K562 (cell line): Measurements from ENCODE around the gene CFL1. TPM values are rescaled to one million over a fixed set of nuclear protein-coding genes. Genes with fewer than 3 reads are reported as not detected.

Experiments
- CBX1 ChIP-seq: sonication (generic); IDR thresholded peaks from 2 replicates; pipeline ENCODE4 v1.6.1; 2016; ENCODE audit warnings: antibody characterized with exemption, low read depth, mild to moderate bottlenecking
- CREM ChIP-seq: IDR thresholded peaks from 2 replicates; pipeline ENCODE4 v1.6.1; 2014; ENCODE audit warnings: antibody characterized with exemption, low read depth
- FOXM1 ChIP-seq, 2 experiments: fragments of 450-650 bp in 1 of 2; sonication (generic) in 1 of 2; formaldehyde crosslinking in 1 of 2; IDR thresholded peaks; 2 replicates each; pipeline versions ENCODE4 v1.6.1 to v1.9.0; 2017 to 2022; ENCODE audit warnings: low read depth in 2 of 2, mild to moderate bottlenecking in 2 of 2, missing genetic modification reagents in 1 of 2, moderate library complexity in 1 of 2
- GMEB1 ChIP-seq: fragments of 250-450 bp; sonication (Bioruptor Pico); IDR thresholded peaks from 2 replicates; pipeline ENCODE4 v1.4.0; 2020; ENCODE audit warnings: mild to moderate bottlenecking
- JUN ChIP-seq, 2 experiments: sonication (generic) in 1 of 2; formaldehyde crosslinking in 1 of 2; IDR thresholded peaks; 2 replicates each; pipeline versions ENCODE4 v1.6.1 to v1.8.0; 2012 to 2022; ENCODE audit warnings: borderline replicate concordance in 2 of 2, mild to moderate bottlenecking in 2 of 2, improper control_type of control experiment in 1 of 2, low read depth in 1 of 2, low read length in 1 of 2, missing genetic modification reagents in 1 of 2
- NCOA2 ChIP-seq, 2 experiments: fragments of 450-650 bp; IDR thresholded peaks; 2 replicates each; pipeline ENCODE4 v1.6.1; 2018; ENCODE audit warnings: mild to moderate bottlenecking in 2 of 2, moderate library complexity in 1 of 2; ENCODE audit not compliant: partially characterized antibody in 2 of 2
- NEUROD1 ChIP-seq: fragments of 150-350 bp; IDR thresholded peaks from 2 replicates; pipeline ENCODE4 v1.6.1; 2014; ENCODE audit warnings: borderline replicate concordance, low read length, low read depth; ENCODE audit not compliant: partially characterized antibody
- ZBTB17 ChIP-seq: fragments of 450-650 bp; formaldehyde crosslinking; IDR thresholded peaks from 2 replicates; pipeline ENCODE4 v1.4.0; 2020; ENCODE audit warnings: mild to moderate bottlenecking
- ZBTB2 ChIP-seq: fragments of 450-650 bp; IDR thresholded peaks from 2 replicates; pipeline ENCODE4 v1.6.1; 2016; ENCODE audit warnings: antibody characterized with exemption
- ZBTB40 ChIP-seq, 2 experiments: fragments of 450-650 bp in 1 of 2; sonication (generic) in 1 of 2; formaldehyde crosslinking in 1 of 2; IDR thresholded peaks; 2 replicates each; pipeline versions ENCODE4 v1.7.1 to v1.9.0; 2016 to 2022; ENCODE audit warnings: inconsistent platforms in 1 of 2, mild to moderate bottlenecking in 1 of 2, missing genetic modification reagents in 1 of 2
- ZFX ChIP-seq: sonication (generic); formaldehyde crosslinking; IDR thresholded peaks from 2 replicates; pipeline ENCODE4 v1.8.0; 2022; ENCODE audit warnings: mild to moderate bottlenecking, missing genetic modification reagents, moderate library complexity
- ZNF143 ChIP-seq: sonication (generic); formaldehyde crosslinking; IDR thresholded peaks from 2 replicates; pipeline ENCODE4 v1.9.0; 2022; ENCODE audit warnings: mild to moderate bottlenecking, missing genetic modification reagents
- polyA plus RNA-seq, 8 experiments: library from polyadenylated mRNA; depleted of rRNA in 4 of 8; stranded (reverse) in 5 of 8; unstranded in 3 of 8; fragments of >200 nt; fragmentation: Nextera tagmentation in 2 of 8; fragmentation: Illumina TruSeq in 1 of 8; extraction: Ambion mirVana in 2 of 8; extraction: Trizol in 1 of 8; gene quantifications; 2 replicates each; pipeline versions ENCODE4 v1.2.1 to v1.2.3, GENCODE V29; 2011 to 2014; ENCODE audit warnings: inconsistent platforms in 1 of 8, missing spikeins in 1 of 8
- total RNA-seq, 7 experiments: library from RNA; depleted of rRNA in 6 of 7; stranded (reverse); fragments of >200 nt in 6 of 7; fragmentation: Illumina TruSeq in 2 of 7; extraction: Trizol in 2 of 7; gene quantifications; 2 replicates each; pipeline versions ENCODE4 v1.2.1 to v1.2.3, GENCODE V29; 2011 to 2021; ENCODE audit warnings: low replicate concordance in 1 of 7

Gene CFL1
- total and polyA plus RNA-seq, 9 of the 15 experiments (the other 6 are each of a cell fraction or from before 2014, with no cell fraction given), result 105 to 1,101 (median 859) TPM

GRCh38 chr11:65890324-65891218 is 32.6 kb upstream of the CFL1 start, which contains the start of gene CCDC85B (continued):
- TF ChIP-seq ZBTB40 (IDR thresholded peaks at IDR 0.05) (peak; percentile 52; the same call in 1 of the 2 replicates), ZBTB40 (CRISPR knock-in tag; IDR thresholded peaks at IDR 0.05) (no peak), ZBTB2 (no peak), JUN (IDR thresholded peaks at IDR 0.05; ENCODE audit: borderline replicate concordance, low read depth, low read length) (peak; percentile 33; the same call in 1 of the 2 replicates), JUN (CRISPR knock-in tag; IDR thresholded peaks at IDR 0.05; ENCODE audit: borderline replicate concordance) (no peak), ZBTB17 (CRISPR knock-in tag) (peak; percentile 86), CBX1 (peak; percentile 77), GMEB1 (peak; percentile 66), CREM (peak; percentile 72), ZFX (CRISPR knock-in tag) (peak; percentile 77), FOXM1 (IDR thresholded peaks at IDR 0.05; ENCODE audit: low read depth) (no peak), FOXM1 (CRISPR knock-in tag; IDR thresholded peaks at IDR 0.05; ENCODE audit: low read depth) (0 out of 2 replicates have a peak, but pooled peaks have one; percentile 56), ZNF143 (CRISPR knock-in tag) (peak; percentile 54; the same call in 1 of the 2 replicates), NEUROD1 (peak; percentile 34), NCOA2 (IDR thresholded peaks at IDR 0.05; ENCODE audit: partially characterized antibody in 2 of 2) (no peak)
